Ishikawa (cell line): ENCODE measurements around the gene DDX11.

Source experiments
- CEBPB ChIP-seq: IDR thresholded peaks from 2 replicates; pipeline ENCODE4 v1.6.1; 2012
- CREB1 ChIP-seq: IDR thresholded peaks from 2 replicates; pipeline ENCODE4 v1.6.1; 2012; ENCODE audit warnings: low read depth
- EP300 ChIP-seq: IDR thresholded peaks from 2 replicates; pipeline ENCODE4 v1.6.1; 2012; ENCODE audit warnings: borderline replicate concordance
- RAD21 ChIP-seq: IDR thresholded peaks from 2 replicates; pipeline ENCODE4 v1.6.1; 2012; ENCODE audit warnings: low read depth
- REST ChIP-seq: IDR thresholded peaks from 2 replicates; pipeline ENCODE4 v1.6.1; 2012; ENCODE audit warnings: low read depth, mild to moderate bottlenecking
- TAF1 ChIP-seq: IDR thresholded peaks from 2 replicates; pipeline ENCODE4 v1.6.1; 2012; ENCODE audit warnings: low read depth, mild to moderate bottlenecking
- YY1 ChIP-seq: IDR thresholded peaks from 2 replicates; pipeline ENCODE4 v1.6.1; 2012; ENCODE audit warnings: low read depth
- TF ChIP-seq, protein P1 (sequence below): IDR thresholded peaks from 2 replicates; pipeline ENCODE4 v1.6.1; 2012
- TF ChIP-seq, protein P2 (sequence below): IDR thresholded peaks from 2 replicates; pipeline ENCODE4 v1.6.1; 2012

DNA sequence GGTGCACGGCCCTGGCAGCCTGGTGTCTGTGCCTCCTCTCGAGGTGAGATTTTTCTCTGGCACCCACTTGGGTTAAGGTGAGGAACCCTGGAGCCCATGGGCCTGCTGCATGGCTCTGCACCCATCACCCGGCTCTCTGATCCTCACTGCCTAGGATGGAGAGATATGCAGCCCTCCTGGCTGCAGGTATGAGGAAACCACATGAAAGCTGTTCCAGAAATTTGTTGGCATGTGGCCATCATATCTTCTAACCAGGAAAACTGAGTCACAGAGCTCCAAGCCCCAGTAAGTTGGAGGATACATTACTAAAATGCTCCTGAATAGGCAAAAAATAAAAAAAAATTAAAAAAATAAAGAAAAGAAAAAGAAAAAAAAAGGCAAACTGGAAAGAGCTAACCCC is 39.3 kb upstream of the DDX11 start:
- TF ChIP-seq EP300 (no peak), TAF1 (no peak), YY1 (no peak), RAD21 (no peak), REST (no peak), CREB1 (no peak), CEBPB (no peak)
- TF ChIP-seq, protein P1, sequence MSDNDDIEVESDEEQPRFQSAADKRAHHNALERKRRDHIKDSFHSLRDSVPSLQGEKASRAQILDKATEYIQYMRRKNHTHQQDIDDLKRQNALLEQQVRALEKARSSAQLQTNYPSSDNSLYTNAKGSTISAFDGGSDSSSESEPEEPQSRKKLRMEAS, result no peak
- TF ChIP-seq, protein P2, sequence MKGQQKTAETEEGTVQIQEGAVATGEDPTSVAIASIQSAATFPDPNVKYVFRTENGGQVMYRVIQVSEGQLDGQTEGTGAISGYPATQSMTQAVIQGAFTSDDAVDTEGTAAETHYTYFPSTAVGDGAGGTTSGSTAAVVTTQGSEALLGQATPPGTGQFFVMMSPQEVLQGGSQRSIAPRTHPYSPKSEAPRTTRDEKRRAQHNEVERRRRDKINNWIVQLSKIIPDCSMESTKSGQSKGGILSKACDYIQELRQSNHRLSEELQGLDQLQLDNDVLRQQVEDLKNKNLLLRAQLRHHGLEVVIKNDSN, result no peak
